ENCODE measurements around the gene PHAF1. TPM values are rescaled to one million over a fixed set of nuclear protein-coding genes. Genes with fewer than 3 reads are reported as not detected.

Gene PHAF1
- total RNA-seq, 1 experiment from 2014 or later = 34.4 TPM

GRCh38 chr16:67188798-67189197 is 79.1 kb downstream of the PHAF1 start:
- intact Hi-C loops (cut with micrococcal nuclease; ENCODE audit: unreplicated experiment) = no loop called here
- no peak overlapping the region for H3K4me3 Mint-ChIP-seq (ENCODE audit: unreplicated experiment)
- Histone ChIP-seq H3K9me3 (no peaks in the 10 kb centered on the region), H3K4me3 (ENCODE audit: low read depth, low read length) (no peak overlapping the region), H3K36me3 (ENCODE audit: control insufficient read depth, insufficient read depth, low read length) (no peaks in the 10 kb centered on the region), H3K27me3 (replicated peaks; ENCODE audit: control insufficient read depth, insufficient read depth, low read length) (no peaks in the 10 kb centered on the region), H3K4me1 (peaks cover 38% of the 10 kb centered on the region)
- no peaks in the 10 kb centered on the region for H3K9me3 Mint-ChIP-seq (ENCODE audit: unreplicated experiment)
- peaks cover 28% of the 10 kb centered on the region for H3K36me3 Mint-ChIP-seq (ENCODE audit: insufficient read depth, unreplicated experiment)
- POLR2A ChIA-PET = no interaction called here
- TF ChIP-seq CTCF (IDR thresholded peaks at IDR 0.05; ENCODE audit: insufficient read depth in 1 of 2, low read depth in 1 of 2, low read length in 1 of 2, severe bottlenecking in 1 of 2, unreplicated experiment in 1 of 2) = no peak
- no TSS peak for BruUV-seq (replicated peaks)
- peaks cover 16% of the 10 kb centered on the region for H3K4me1 Mint-ChIP-seq (ENCODE audit: low read depth, unreplicated experiment)
- H3K27me3 Mint-ChIP-seq (ENCODE audit: insufficient read depth, unreplicated experiment) = peaks cover 3% of the 10 kb centered on the region
- no peak overlapping the region for H3K27ac Mint-ChIP-seq (ENCODE audit: unreplicated experiment)
- CTCF ChIA-PET = no interaction called here
- DNase-seq = no peak

DNA sequence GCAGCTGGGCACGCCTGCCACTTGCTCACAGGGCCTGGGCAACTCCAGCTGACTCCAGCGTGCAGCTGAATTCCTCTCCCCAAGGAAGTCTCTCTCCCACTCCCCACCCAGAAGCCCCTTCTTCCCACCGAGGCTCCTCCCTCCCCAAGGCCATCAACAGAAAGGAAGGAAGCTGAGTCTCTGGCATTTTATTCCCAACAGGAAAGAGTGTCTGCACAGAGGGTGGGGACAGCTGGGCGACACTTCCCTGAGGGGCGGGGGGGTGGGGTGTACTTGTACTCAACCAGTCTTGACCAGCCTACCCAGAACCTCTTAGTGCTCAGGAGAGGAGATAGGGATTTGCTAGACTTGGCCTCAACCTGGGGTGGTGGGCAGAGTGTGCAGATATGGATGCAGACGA is 80.3 kb downstream of the PHAF1 start, which contains the start of gene EXOC3L1:
Gene EXOC3L1 (minus strand): TSS at position 96 of the 400 bp plus-strand sequence. CDS start 460 bp downstream, outside the sequence.
- Mint-ChIP-seq H3K27ac (ENCODE audit: unreplicated experiment) (no peak within 1 kb of the TSS), H3K27me3 (ENCODE audit: insufficient read depth, unreplicated experiment) (peaks cover 3% of the 10 kb centered on the region), H3K4me3 (ENCODE audit: unreplicated experiment) (no peak within 1 kb of the TSS), H3K9me3 (ENCODE audit: unreplicated experiment) (no peaks in the 10 kb centered on the region), H3K36me3 (ENCODE audit: insufficient read depth, unreplicated experiment) (peaks cover 33% of the 10 kb centered on the region), H3K4me1 (ENCODE audit: low read depth, unreplicated experiment) (peaks cover 14% of the 10 kb centered on the region)
- DNase-seq = no peak
- no peaks in the 10 kb centered on the region for H3K9me3 ChIP-seq
- no peak within 1 kb of the TSS for H3K4me3 ChIP-seq (ENCODE audit: low read depth, low read length)
- ChIA-PET POLR2A (no interaction called here), CTCF (no interaction called here)
- no peaks in the 10 kb centered on the region for H3K27me3 ChIP-seq (replicated peaks; ENCODE audit: control insufficient read depth, insufficient read depth, low read length)
- TF ChIP-seq CTCF (IDR thresholded peaks at IDR 0.05; ENCODE audit: insufficient read depth in 1 of 2, low read depth in 1 of 2, low read length in 1 of 2, severe bottlenecking in 1 of 2, unreplicated experiment in 1 of 2) = no peak
- intact Hi-C loops (cut with micrococcal nuclease; ENCODE audit: unreplicated experiment) = no loop called here
- H3K36me3 ChIP-seq (ENCODE audit: control insufficient read depth, insufficient read depth, low read length) = peaks cover 9% of the 10 kb centered on the region
- peaks cover 33% of the 10 kb centered on the region for H3K4me1 ChIP-seq
- no TSS peak for BruUV-seq (replicated peaks)

DNA sequence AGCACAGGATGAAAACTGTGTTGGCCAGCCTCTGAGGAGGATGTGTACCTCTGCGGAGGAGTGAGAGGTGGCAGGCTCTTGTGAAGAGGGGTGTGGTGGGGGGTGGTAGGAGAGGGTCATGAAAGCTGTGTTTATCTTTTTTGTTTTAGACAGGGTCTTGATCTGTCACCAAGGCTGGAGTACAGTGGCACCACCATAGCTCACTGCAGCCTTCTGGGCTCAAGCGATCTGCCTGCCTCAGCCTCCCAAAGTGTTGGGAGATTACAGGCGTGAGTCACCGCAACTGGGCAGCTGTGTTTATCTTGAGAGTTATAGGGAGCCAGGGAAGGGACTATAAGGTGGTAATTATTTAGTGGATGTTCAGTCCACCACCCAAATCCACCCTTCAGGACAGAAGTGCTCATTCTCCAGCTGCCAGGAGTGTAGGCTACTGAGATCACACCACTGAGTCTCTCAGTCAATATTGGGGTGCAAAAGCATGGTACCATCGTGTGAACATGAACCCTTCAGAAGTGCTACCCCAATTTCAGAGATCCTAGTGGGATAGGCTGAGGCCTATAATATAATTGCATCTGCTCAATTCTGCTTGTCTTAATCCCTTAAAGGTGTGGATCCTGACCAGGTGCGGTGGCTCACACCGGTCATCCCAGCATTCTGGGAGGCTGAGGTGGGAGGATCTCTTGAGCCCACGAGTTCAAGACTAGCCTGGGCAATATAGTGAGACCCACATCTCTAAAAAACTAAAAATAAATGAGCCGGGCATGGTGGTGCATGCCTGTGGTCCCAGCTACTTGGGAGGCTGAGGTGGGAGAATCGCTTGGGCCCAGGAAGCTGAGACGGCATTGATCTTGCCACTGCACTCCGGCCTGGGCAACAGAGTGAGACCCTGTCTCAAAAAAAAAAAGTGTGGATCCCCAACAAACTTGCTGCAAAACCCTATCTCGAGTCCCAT is 81.0 kb downstream of the PHAF1 start:
- Mint-ChIP-seq H3K4me3 (ENCODE audit: unreplicated experiment) (peak overlapping the region; percentile 77), H3K9me3 (ENCODE audit: unreplicated experiment) (no peaks in the 10 kb centered on the region), H3K36me3 (ENCODE audit: insufficient read depth, unreplicated experiment) (peaks cover 33% of the 10 kb centered on the region), H3K27me3 (ENCODE audit: insufficient read depth, unreplicated experiment) (no peaks in the 10 kb centered on the region), H3K4me1 (ENCODE audit: low read depth, unreplicated experiment) (peaks cover 10% of the 10 kb centered on the region), H3K27ac (ENCODE audit: unreplicated experiment) (peak overlapping the region; percentile 54)
- H3K9me3 ChIP-seq = no peaks in the 10 kb centered on the region
- intact Hi-C loops (cut with micrococcal nuclease; ENCODE audit: unreplicated experiment) = no loop called here
- H3K4me1 ChIP-seq = peaks cover 26% of the 10 kb centered on the region
- no peak for TF ChIP-seq CTCF (IDR thresholded peaks at IDR 0.05; ENCODE audit: insufficient read depth in 1 of 2, low read depth in 1 of 2, low read length in 1 of 2, severe bottlenecking in 1 of 2, unreplicated experiment in 1 of 2)
- no peak for DNase-seq
- H3K4me3 ChIP-seq (ENCODE audit: low read depth, low read length) = no peak overlapping the region
- POLR2A ChIA-PET = no interaction called here
- H3K36me3 ChIP-seq (ENCODE audit: control insufficient read depth, insufficient read depth, low read length) = peaks cover 9% of the 10 kb centered on the region
- no TSS peak for BruUV-seq (replicated peaks)
- no peaks in the 10 kb centered on the region for H3K27me3 ChIP-seq (replicated peaks; ENCODE audit: control insufficient read depth, insufficient read depth, low read length)
- CTCF ChIA-PET = no interaction called here

All from Caco-2 (cell line).